LNCAP (cell line): Measurements from ENCODE around the gene KRTAP10-12.

Experiments used
- CTCF ChIP-seq: fragments of 450-650 bp; IDR thresholded peaks from 2 replicates; pipeline ENCODE4 v1.5.1; 2017; ENCODE audit warnings: mild to moderate bottlenecking

Gene KRTAP10-12

GRCh38 chr21:44681861-44682579 is 15.0 kb upstream of the KRTAP10-12 start, which contains the start of gene KRTAP12-1:
Gene KRTAP12-1, minus strand, starts transcription at chr21:44682163. Its CDS starts 40 bp downstream, at chr21:44682123.
- no peak for TF ChIP-seq CTCF

- no peak for TF ChIP-seq CTCF
Observed at GRCh38 chr21:44682580-44683151, 14.3 kb upstream of the KRTAP10-12 start.

- no peak for TF ChIP-seq CTCF
Observed at GRCh38 chr21:44684077-44684476, 12.9 kb upstream of the KRTAP10-12 start.

GRCh38 chr21:44684483-44684882 is 12.5 kb upstream of the KRTAP10-12 start:
- TF ChIP-seq CTCF: no peak

- no peak for TF ChIP-seq CTCF
Observed at GRCh38 chr21:44686000-44686781, 10.8 kb upstream of the KRTAP10-12 start.

GRCh38 chr21:44686843-44687561 is 10.0 kb upstream of the KRTAP10-12 start:
- TF ChIP-seq CTCF: no peak

- no peak for TF ChIP-seq CTCF
Observed at GRCh38 chr21:44687671-44688070, 9.3 kb upstream of the KRTAP10-12 start.
